BLaER1 treated with 17β-estradiol and CSF1 and Interleukin-3, amounts not matched to agents 10 nM and 100 nM (cell line): ENCODE data around the gene EDAR.
A peak's percentile ranks its signal among the peaks of the same experiment; 100 is the strongest.

Experiments used
- H3K27ac ChIP-seq, 11 experiments: shearing (Covaris generic); formaldehyde crosslinking; 2 replicates each; pipeline ENCODE4 v1.8.1; 2022
- H3K27me3 ChIP-seq, 11 experiments: shearing (Covaris generic); formaldehyde crosslinking; 2 replicates each; pipeline ENCODE4 v1.8.1; 2022
- H3K36me3 ChIP-seq, 11 experiments: shearing (Covaris generic); formaldehyde crosslinking; 2 replicates each; pipeline ENCODE4 v1.8.1; 2022
- H3K4me1 ChIP-seq, 10 experiments: shearing (Covaris generic); formaldehyde crosslinking; 2 replicates each; pipeline ENCODE4 v1.8.1; 2022
- H3K4me2 ChIP-seq, 11 experiments: shearing (Covaris generic); formaldehyde crosslinking; 2 replicates each; pipeline ENCODE4 v1.8.1; 2022
- H3K4me3 ChIP-seq, 10 experiments: shearing (Covaris generic); formaldehyde crosslinking; 2 replicates each; pipeline ENCODE4 v1.8.1; 2022
- H3K9ac ChIP-seq, 11 experiments: shearing (Covaris generic); formaldehyde crosslinking; 2 replicates each; pipeline ENCODE4 v1.8.1; 2022
- H3K9me3 ChIP-seq, 11 experiments: shearing (Covaris generic); formaldehyde crosslinking; replicated peaks in 1 of 11; 2 replicates each; pipeline ENCODE4 v1.8.1; 2022
- H4K20me1 ChIP-seq, 11 experiments: shearing (Covaris generic); formaldehyde crosslinking; 2 replicates each; pipeline ENCODE4 v1.8.1; 2022
- Cebpa-rat ChIP-seq, 11 experiments: shearing (Covaris generic); IDR thresholded peaks; 2 replicates each; pipeline ENCODE4 v1.8.1; 2022

The EDAR gene

GRCh38 chr2:108963057-108963456 lies 26.0 kb downstream of the EDAR start:
- Histone ChIP-seq H3K4me1 (no peaks in the 10 kb centered on the region), H3K9me3 (no peaks in the 10 kb centered on the region), H3K27ac (no peak overlapping the region), H4K20me1 (no peaks in the 10 kb centered on the region), H3K9ac (no peak overlapping the region), H3K4me2 (no peak overlapping the region), H3K27me3 (no peaks in the 10 kb centered on the region), H3K4me3 (no peak overlapping the region), H3K36me3 (no peaks in the 10 kb centered on the region)
- TF ChIP-seq Cebpa-rat (IDR thresholded peaks at IDR 0.05): no peak

DNA sequence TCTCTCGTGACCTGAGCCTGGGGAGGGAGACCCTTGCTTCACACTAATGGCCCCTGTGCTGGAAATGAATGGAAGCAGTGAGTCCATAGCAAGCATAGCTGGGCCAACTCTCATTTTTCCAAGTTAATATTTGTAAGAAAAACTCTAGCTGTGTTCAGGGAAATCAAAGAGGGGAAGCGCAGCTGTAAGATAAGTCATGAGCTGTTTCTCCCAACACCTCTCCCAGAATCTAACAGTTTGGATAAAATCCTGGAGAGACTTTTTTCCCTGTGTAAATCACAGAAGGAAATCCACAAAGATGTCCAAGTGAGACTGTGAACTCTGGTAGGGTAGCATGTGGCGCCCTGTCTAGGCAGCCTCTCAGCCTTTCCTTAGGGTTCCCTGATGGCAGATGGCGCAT lies 27.2 kb downstream of the EDAR start:
- Histone ChIP-seq H3K4me1 (no peaks in the 10 kb centered on the region), H3K9ac (no peak overlapping the region), H3K9me3 (no peaks in the 10 kb centered on the region), H3K4me3 (no peak overlapping the region), H4K20me1 (no peaks in the 10 kb centered on the region), H3K4me2 (no peak overlapping the region), H3K27me3 (no peaks in the 10 kb centered on the region), H3K36me3 (no peaks in the 10 kb centered on the region), H3K27ac (no peak overlapping the region)
- no peak for TF ChIP-seq Cebpa-rat (IDR thresholded peaks at IDR 0.05)

- Histone ChIP-seq H3K27me3 (no peaks in the 10 kb centered on the region), H4K20me1 (no peaks in the 10 kb centered on the region), H3K4me2 (no peak overlapping the region), H3K9me3 (no peaks in the 10 kb centered on the region), H3K9ac (no peak overlapping the region), H3K36me3 (no peaks in the 10 kb centered on the region), H3K4me3 (no peak overlapping the region), H3K27ac (no peak overlapping the region), H3K4me1 (0 out of 20 replicates have a peak, but pooled peaks cover 0 to 4% (median 0%) of the 10 kb centered on the region in 10 experiments)
- TF ChIP-seq Cebpa-rat (IDR thresholded peaks at IDR 0.05): no peak
These were observed 29.0 kb downstream of the EDAR start for GRCh38 chr2:108960006-108960405.

GRCh38 chr2:108959401-108959800 lies 29.6 kb downstream of the EDAR start:
- Histone ChIP-seq H3K4me2 (no peak overlapping the region), H3K9ac (no peak overlapping the region), H3K4me1 (0 out of 20 replicates have a peak, but pooled peaks cover 0 to 4% (median 0%) of the 10 kb centered on the region in 10 experiments), H3K36me3 (no peaks in the 10 kb centered on the region), H3K27me3 (no peaks in the 10 kb centered on the region), H3K4me3 (no peak overlapping the region), H3K9me3 (0 out of 22 replicates have a peak, but pooled peaks cover 0 to under 1% (median 0%) of the 10 kb centered on the region in 11 experiments), H4K20me1 (no peaks in the 10 kb centered on the region), H3K27ac (no peak overlapping the region)
- TF ChIP-seq Cebpa-rat (IDR thresholded peaks at IDR 0.05): no peak

DNA sequence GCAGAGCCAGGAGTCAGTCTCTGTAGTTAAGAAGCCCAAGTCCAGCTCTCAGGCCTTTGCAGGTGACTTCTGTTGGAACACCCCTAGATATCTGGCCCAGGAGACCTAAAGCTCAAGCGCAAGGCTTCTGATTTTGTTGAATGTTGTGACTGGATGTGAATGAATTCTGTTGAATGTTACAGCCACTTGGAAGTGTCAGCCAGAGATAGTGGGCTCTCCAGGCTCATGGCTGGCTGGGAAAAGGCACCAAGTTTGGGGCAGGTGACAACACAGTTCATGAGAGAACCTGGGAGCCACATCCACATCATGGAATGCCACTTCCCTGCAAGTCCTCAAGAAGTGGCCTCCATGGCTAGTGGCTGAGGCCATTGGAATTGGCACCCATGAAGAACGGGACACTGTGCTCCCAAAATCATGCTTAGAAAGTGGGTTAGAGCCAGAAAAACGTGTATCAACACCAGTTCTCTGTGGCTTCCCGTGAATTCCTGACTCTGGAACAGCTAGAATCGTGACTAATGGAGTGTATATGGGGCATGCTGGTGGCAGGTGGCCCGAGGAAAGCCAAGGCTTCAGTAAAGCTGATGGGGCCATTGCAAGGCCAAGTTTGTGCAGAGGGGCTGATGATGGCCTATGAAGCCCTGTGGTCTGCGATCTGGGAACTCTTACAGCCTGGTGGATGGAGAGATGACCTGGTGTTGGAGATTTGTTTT lies 30.2 kb downstream of the EDAR start:
- no peak overlapping the region for H3K4me3 ChIP-seq
- 0 out of 22 replicates have a peak, but pooled peaks cover 0 to 4% (median 0%) of the 10 kb centered on the region in 11 experiments for H3K9me3 ChIP-seq
- no peaks in the 10 kb centered on the region for H3K36me3 ChIP-seq
- no peaks in the 10 kb centered on the region for H3K27me3 ChIP-seq
- no peak overlapping the region for H3K27ac ChIP-seq
- no peaks in the 10 kb centered on the region for H4K20me1 ChIP-seq
- H3K4me2 ChIP-seq: no peak overlapping the region
- no peak for TF ChIP-seq Cebpa-rat (IDR thresholded peaks at IDR 0.05)
- H3K9ac ChIP-seq: no peak overlapping the region
- H3K4me1 ChIP-seq: 0 out of 20 replicates have a peak, but pooled peaks cover 0 to 4% (median 0%) of the 10 kb centered on the region in 10 experiments

DNA sequence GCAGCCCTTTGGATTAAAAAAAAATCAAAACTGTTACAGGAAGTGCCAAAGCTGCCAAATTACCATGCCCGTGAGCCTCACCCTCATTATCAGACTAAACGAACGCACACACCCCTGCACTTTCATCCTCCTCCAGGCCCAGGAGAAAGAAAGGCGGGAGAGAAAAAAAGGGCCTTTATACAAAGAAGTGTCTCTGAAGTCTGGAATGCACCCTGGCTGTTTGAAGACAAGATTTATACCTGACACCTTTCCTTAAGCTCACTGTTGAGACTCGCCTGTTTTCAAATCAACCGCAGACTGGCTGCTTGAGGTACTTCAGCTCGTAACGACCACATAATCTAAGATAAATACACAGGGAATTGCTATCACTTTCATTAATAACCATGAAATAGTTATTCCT lies 31.0 kb downstream of the EDAR start:
- Histone ChIP-seq H3K27ac (no peak overlapping the region), H3K9me3 (peaks cover 0 to 8% (median 4%) of the 10 kb centered on the region in 11 experiments; a peak in 6 of 22 replicates), H3K9ac (no peak overlapping the region)

DNA sequence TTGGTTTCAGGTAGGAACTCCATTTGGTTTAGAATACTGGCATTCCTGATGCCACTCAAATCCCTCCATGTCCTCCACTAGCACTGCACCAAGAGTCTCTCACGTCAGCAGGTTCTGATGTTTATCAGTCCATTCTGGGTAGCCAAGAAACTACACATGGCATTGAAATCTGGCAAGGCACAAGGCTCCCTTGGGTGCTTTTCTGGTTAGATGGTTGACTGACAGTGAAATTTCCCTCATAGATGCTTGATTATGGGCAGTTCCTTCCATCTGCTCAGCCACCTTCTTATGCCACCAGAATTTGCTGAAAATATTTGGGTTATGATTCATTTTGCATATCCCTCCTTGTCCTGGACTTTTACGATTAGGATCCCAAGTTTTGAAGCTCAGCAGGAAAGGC lies 32.6 kb downstream of the EDAR start:
- H3K4me3 ChIP-seq: no peak overlapping the region
- H3K27ac ChIP-seq: no peak overlapping the region
- no peak overlapping the region for H3K9ac ChIP-seq
- no peaks in the 10 kb centered on the region for H4K20me1 ChIP-seq
- TF ChIP-seq Cebpa-rat (IDR thresholded peaks at IDR 0.05): no peak
- H3K9me3 ChIP-seq: peaks cover 14 to 23% (median 19%) of the 10 kb centered on the region in 11 experiments; a peak in 20 of 22 replicates
- H3K4me1 ChIP-seq: 0 out of 20 replicates have a peak, but pooled peaks cover 0 to 4% (median 0%) of the 10 kb centered on the region in 10 experiments
- H3K4me2 ChIP-seq: no peak overlapping the region
- H3K36me3 ChIP-seq: no peaks in the 10 kb centered on the region
- no peaks in the 10 kb centered on the region for H3K27me3 ChIP-seq

More for the DNA sequence above, 31.0 kb downstream of the EDAR start:
- Histone ChIP-seq H3K4me3 (no peak overlapping the region), H3K4me2 (no peak overlapping the region), H3K36me3 (no peaks in the 10 kb centered on the region), H3K27me3 (no peaks in the 10 kb centered on the region), H4K20me1 (no peaks in the 10 kb centered on the region), H3K4me1 (0 out of 20 replicates have a peak, but pooled peaks cover 0 to 4% (median 0%) of the 10 kb centered on the region in 10 experiments)
- no peak for TF ChIP-seq Cebpa-rat (IDR thresholded peaks at IDR 0.05)

- Histone ChIP-seq H3K4me3 (no peak overlapping the region), H3K9ac (no peak overlapping the region), H3K4me2 (no peak overlapping the region), H3K27me3 (no peaks in the 10 kb centered on the region), H3K9me3 (peaks cover 57 to 75% (median 66%) of the 10 kb centered on the region in 11 experiments), H3K36me3 (peaks cover 0 to 5% (median 0%) of the 10 kb centered on the region in 11 experiments; a peak in 1 of 22 replicates), H4K20me1 (no peaks in the 10 kb centered on the region), H3K4me1 (peaks cover 0 to 11% (median 8%) of the 10 kb centered on the region in 10 experiments; a peak in 8 of 20 replicates), H3K27ac (peak overlapping the region in 1 of 11 experiments; percentile 3; a peak in 1 of 22 replicates)
- TF ChIP-seq Cebpa-rat (IDR thresholded peaks at IDR 0.05): no peak
These were observed 38.5 kb downstream of the EDAR start for GRCh38 chr2:108950369-108951135.
